ENCODE results near the gene TLR9.

GRCh38 chr3:52259448-52259847, 34.0 kb upstream of the TLR9 start:
- TF ChIP-seq POLR2A (IDR thresholded peaks at IDR 0.05; ENCODE audit: low read depth, low read length) (no peak), POLR2AphosphoS5 (IDR thresholded peaks at IDR 0.05; ENCODE audit: low read depth, low read length) (no peak), TAF1 (IDR thresholded peaks at IDR 0.05; ENCODE audit: borderline replicate concordance, low read depth, low read length) (no peak)

Measured in GM12892 (cell line).